ENCODE measurements around the gene HS6ST1.
A peak's percentile ranks its signal among the peaks of the same experiment; 100 is the strongest.

The HS6ST1 gene

DNA sequence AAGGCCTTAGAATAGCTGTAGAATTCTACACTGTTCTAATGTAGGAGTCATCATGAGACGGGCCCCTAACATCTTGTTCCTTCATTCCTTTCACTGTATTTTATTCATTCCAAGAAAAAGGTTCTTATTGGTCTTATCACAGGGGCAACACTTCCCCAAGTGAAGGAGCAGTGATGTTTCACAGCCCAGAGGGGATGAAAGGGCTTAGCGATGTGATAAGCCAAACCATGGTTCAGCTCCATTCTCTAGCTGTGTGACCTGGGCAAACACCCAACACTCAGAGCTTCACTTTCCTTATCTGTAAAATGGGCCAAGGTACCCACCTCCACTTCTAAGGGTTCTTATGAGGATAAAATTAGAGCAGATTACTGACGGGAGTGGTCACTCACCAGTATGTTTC is 25.4 kb upstream of the HS6ST1 start:
- Mint-ChIP-seq H3K27ac (ENCODE audit: low read depth) (no peak overlapping the region), H3K36me3 (ENCODE audit: insufficient read depth) (peaks cover 3% of the 10 kb centered on the region), H3K4me3 (no peak overlapping the region), H3K4me1 (no peaks in the 10 kb centered on the region), H3K9me3 (peaks cover 4% of the 10 kb centered on the region), H3K27me3 (peaks cover 25% of the 10 kb centered on the region)
- ATAC-seq (replicated peaks; ENCODE audit: extremely low read depth, poor library complexity, severe bottlenecking) (no peak), DNase-seq (ENCODE audit: low spot score in 2 of 2) (no peak)

DNA sequence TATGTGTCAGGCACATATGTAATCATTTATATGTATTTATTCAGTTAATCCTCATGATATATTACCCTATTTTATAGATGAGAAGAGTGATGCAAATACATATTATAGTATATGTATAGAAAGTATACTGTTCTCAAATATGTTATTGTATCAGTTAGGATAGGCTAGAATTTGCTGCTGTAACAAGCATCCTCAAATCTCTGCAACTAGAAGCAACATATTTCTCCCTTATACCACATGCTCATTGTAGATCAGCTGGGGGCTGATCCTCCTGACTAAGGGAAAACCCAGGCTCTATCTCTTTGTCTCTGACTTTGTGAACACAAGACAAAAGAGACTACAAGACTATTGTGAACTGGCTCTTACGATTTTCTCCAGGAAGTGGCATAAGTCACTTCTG is 24.8 kb upstream of the HS6ST1 start:
- Mint-ChIP-seq H3K27me3 (peaks cover 19% of the 10 kb centered on the region), H3K4me3 (no peak overlapping the region), H3K27ac (ENCODE audit: low read depth) (no peak overlapping the region), H3K9me3 (peaks cover 4% of the 10 kb centered on the region), H3K4me1 (no peaks in the 10 kb centered on the region), H3K36me3 (ENCODE audit: insufficient read depth) (peaks cover 3% of the 10 kb centered on the region)
- DNase-seq (ENCODE audit: low spot score in 2 of 2) (no peak), ATAC-seq (replicated peaks; ENCODE audit: extremely low read depth, poor library complexity, severe bottlenecking) (no peak)

DNA sequence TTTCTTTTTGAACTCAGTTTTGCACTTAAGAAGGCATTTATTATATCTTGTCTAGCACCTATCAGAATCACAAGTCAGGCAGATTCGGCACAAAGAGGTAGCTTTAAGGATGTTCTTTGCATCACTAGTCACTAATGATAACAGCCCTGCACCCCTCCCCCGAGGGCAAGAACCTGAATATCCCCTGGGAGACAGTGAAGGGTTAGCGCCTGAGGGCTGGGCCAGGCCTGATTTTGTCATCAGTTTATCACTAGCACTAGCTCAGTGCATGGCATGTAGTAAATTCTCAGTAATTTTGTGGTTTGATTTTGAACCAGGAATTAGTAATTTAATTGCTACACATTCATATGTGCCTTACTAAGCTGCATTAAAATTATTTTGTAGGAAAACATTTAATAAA is 23.9 kb upstream of the HS6ST1 start:
- no peak overlapping the region for H3K27ac Mint-ChIP-seq (ENCODE audit: low read depth)
- H3K36me3 Mint-ChIP-seq (ENCODE audit: insufficient read depth) = peaks cover 3% of the 10 kb centered on the region
- ATAC-seq (replicated peaks; ENCODE audit: extremely low read depth, poor library complexity, severe bottlenecking) (no peak), DNase-seq (ENCODE audit: low spot score in 2 of 2) (no peak)
- no peaks in the 10 kb centered on the region for H3K4me1 Mint-ChIP-seq
- no peak overlapping the region for H3K4me3 Mint-ChIP-seq
- H3K9me3 Mint-ChIP-seq = peaks cover 4% of the 10 kb centered on the region
- H3K27me3 Mint-ChIP-seq = peaks cover 10% of the 10 kb centered on the region

DNA sequence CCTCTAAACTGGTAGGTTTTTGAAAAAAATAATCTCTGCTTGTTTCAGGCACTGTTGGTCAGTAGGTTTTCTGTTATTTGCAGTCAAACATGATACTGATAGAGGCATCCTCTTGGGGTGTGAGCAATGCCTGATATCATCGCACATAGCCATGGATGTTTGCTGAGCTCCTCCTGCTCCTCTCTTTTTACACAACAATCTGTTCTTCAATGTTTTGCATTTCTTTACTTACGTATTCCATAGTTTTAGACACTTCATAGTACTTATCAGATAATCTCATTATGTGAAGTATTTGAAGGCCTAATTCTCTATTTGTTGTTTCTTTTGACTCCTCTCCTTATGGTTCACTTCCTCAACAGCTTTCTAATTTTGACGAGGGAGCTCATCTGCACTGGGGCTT is 23.0 kb upstream of the HS6ST1 start:
- Mint-ChIP-seq H3K4me3 (no peak overlapping the region), H3K27ac (ENCODE audit: low read depth) (no peak overlapping the region), H3K4me1 (no peaks in the 10 kb centered on the region), H3K36me3 (ENCODE audit: insufficient read depth) (peaks cover 3% of the 10 kb centered on the region), H3K9me3 (peaks cover 4% of the 10 kb centered on the region), H3K27me3 (peaks cover 6% of the 10 kb centered on the region)
- DNase-seq (ENCODE audit: low spot score in 2 of 2) = no peak
- no peak for ATAC-seq (replicated peaks; ENCODE audit: extremely low read depth, poor library complexity, severe bottlenecking)

DNA sequence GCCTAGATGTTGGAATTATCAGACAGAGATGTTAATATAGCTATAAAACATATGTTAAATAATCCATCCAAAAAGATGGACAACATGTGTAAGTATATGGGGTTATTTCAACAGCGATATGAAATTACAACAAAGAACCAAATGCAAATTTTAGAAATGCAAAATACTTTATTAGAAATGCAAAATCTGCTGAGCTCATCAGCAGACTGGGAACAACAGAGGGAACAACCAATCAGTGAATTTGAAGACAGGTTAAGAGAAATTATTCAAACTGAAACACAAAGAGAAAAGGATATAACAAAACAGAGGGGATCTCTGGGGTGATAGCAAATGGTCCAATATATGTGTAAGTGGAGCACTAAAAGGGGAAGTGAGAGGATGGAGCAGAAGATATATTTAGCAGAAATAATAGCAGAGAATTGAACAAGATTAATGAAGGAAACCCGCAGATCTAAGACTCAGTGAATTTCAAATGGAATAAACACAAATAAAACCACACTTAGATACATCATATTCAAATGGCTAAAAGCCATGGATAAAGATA is 13.5 kb upstream of the HS6ST1 start:
- H3K27ac Mint-ChIP-seq (ENCODE audit: low read depth) = no peak overlapping the region
- DNase-seq (ENCODE audit: low spot score in 2 of 2) = no peak
- no peak for ATAC-seq (replicated peaks; ENCODE audit: extremely low read depth, poor library complexity, severe bottlenecking)

DNA sequence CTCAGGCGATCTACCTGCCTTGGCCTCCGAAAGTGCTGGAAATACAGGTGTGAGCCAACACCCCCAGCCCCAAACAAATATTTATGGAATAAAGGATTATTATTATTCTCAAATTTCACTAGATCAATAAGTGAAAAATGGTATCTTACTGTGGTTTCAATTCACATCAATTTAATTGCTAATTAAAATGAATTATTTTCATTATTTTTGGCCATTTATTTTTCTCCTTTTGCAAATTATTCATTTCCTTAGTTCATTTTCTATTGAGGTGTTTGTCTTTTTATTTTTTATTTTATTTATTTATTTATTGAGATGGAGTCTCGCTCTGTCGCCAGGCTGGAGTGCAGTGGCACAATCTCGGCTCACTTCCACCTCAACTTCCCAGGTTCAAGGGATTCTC is 11.9 kb upstream of the HS6ST1 start:
- no peak for DNase-seq (ENCODE audit: low spot score in 2 of 2)
- Mint-ChIP-seq H3K4me3 (no peak overlapping the region), H3K36me3 (ENCODE audit: insufficient read depth) (no peaks in the 10 kb centered on the region), H3K4me1 (no peaks in the 10 kb centered on the region), H3K9me3 (peaks cover 13% of the 10 kb centered on the region), H3K27me3 (peaks cover 50% of the 10 kb centered on the region), H3K27ac (ENCODE audit: low read depth) (no peak overlapping the region)
- no peak for ATAC-seq (replicated peaks; ENCODE audit: extremely low read depth, poor library complexity, severe bottlenecking)

More for the DNA sequence above, 13.5 kb upstream of the HS6ST1 start:
- Mint-ChIP-seq H3K27me3 (peaks cover 50% of the 10 kb centered on the region), H3K9me3 (peaks cover 13% of the 10 kb centered on the region), H3K4me1 (no peaks in the 10 kb centered on the region), H3K36me3 (ENCODE audit: insufficient read depth) (no peaks in the 10 kb centered on the region), H3K4me3 (no peak overlapping the region)

DNA sequence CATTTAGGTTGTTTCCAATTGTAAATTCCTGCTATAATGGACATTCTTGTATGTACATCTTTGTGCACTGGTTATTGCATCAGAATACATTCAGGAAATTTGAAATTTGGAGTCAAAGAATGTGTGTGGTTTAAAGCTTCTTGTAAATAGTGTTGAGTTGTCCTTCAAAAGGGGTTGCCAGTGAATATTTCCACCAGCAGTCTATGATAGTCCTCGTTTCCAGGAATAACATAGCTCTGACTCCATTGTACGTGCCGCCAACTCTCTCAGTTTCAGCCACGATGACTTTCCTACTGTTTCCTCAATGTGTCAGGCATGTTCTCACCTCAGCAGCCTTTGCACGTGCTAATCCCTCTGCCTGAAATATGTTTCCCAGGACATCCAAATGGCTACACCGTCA is 10.9 kb upstream of the HS6ST1 start:
- H3K4me3 Mint-ChIP-seq = no peak overlapping the region
- no peaks in the 10 kb centered on the region for H3K36me3 Mint-ChIP-seq (ENCODE audit: insufficient read depth)
- no peak for ATAC-seq (replicated peaks; ENCODE audit: extremely low read depth, poor library complexity, severe bottlenecking)
- H3K9me3 Mint-ChIP-seq = peaks cover 13% of the 10 kb centered on the region
- H3K4me1 Mint-ChIP-seq = no peaks in the 10 kb centered on the region
- H3K27me3 Mint-ChIP-seq = peaks cover 45% of the 10 kb centered on the region
- H3K27ac Mint-ChIP-seq (ENCODE audit: low read depth) = no peak overlapping the region
- no peak for DNase-seq (ENCODE audit: low spot score in 2 of 2)

DNA sequence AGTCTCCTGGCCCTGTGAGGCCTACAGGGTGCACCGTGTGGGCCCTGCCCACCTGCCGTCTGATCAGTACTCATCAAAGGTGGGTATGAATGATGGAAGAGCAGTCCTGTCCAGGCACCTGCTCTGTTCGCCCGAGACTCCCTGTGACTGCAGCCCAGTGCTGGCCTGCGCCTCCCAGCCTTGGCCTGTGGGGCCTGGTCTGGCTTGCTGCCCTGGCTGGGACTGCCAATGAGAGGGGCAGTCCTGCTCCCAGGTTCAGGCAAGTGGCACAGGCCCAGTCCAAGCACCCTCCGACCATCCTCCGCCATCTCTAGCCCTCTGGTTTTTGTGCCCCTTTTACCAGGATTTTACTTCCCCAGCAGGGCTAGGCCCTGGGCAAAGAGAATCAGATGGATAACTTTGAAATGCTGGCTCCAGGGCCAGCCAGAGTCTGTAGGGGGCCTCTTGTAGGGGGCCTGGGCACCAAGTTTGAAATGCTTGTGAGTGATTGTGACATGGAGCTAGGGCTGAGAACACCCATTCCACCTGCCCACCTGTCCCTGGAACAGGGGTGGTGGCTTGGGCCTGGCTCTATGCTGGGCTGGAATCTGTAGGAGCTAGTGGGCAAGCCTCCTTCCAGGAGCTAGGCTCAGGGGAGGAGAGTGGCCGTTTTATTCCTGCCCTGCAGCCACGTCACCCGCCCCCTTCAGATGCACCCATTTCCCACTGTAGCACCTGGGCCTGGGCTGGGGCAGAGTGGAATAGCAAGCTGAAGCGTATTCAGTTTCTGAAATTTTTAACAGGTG is 8.7 kb upstream of the HS6ST1 start:
- peaks cover 12% of the 10 kb centered on the region for H3K9me3 Mint-ChIP-seq
- H3K36me3 Mint-ChIP-seq (ENCODE audit: insufficient read depth) = no peaks in the 10 kb centered on the region
- H3K27ac Mint-ChIP-seq (ENCODE audit: low read depth) = no peak overlapping the region
- H3K27me3 Mint-ChIP-seq = peaks cover 23% of the 10 kb centered on the region
- peaks cover 5% of the 10 kb centered on the region for H3K4me1 Mint-ChIP-seq
- DNase-seq (ENCODE audit: low spot score in 2 of 2) (no peak), ATAC-seq (replicated peaks; ENCODE audit: extremely low read depth, poor library complexity, severe bottlenecking) (no peak)
- H3K4me3 Mint-ChIP-seq = no peak overlapping the region

DNA sequence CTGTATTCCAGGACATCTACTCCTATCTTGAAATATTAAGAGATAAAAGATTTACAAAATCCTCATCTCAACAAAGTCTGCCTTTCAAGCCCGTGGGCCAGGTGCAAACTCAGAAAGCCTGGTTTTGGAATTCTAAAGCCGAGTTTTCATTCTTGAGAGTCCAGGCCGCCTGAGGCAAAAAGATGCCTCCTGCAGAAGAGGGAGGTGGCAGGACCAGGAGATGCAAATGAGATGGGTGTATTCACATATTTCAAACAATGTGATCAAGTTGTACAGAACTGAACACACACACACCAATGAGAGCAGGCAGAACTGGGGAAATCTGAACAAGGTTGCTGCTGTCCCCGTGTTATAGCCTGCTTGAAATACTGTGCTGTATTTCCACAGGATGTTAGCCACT is 7.7 kb upstream of the HS6ST1 start:
- ATAC-seq (replicated peaks; ENCODE audit: extremely low read depth, poor library complexity, severe bottlenecking) (no peak), DNase-seq (ENCODE audit: low spot score in 2 of 2) (no peak)
- Mint-ChIP-seq H3K4me1 (peaks cover 7% of the 10 kb centered on the region), H3K27ac (ENCODE audit: low read depth) (no peak overlapping the region), H3K36me3 (ENCODE audit: insufficient read depth) (peaks cover 2% of the 10 kb centered on the region), H3K9me3 (peaks cover 2% of the 10 kb centered on the region), H3K27me3 (peaks cover 12% of the 10 kb centered on the region), H3K4me3 (no peak overlapping the region)

DNA sequence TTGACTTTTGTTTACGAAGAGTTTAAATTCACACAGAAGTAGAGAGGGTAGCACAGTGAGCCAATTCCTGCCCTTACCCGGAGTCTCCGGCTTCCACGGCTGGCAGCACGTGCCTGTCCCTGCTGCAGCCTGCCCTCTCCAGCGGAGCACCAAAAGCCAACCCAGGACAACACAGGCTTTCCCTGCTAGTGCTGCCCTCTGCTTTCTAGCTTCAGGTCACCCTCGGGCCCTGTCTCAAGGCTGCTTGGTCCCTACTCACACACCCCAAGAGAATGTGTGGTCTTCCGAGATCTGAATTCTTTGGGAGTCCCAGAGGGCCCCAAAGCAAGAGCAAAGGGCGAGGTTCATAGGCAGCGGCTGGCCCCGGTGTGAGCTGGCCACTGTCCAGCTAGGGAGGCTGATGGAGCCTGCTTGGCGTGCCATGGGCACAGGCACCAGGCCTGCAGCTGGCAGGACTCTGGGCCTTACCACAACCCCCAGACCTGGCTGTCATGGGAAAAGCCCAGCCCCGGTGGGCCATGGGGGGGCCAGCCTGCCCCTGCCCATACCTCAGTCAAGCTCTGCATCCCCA is 7.0 kb upstream of the HS6ST1 start:
- Mint-ChIP-seq H3K27ac (ENCODE audit: low read depth) (no peak overlapping the region), H3K36me3 (ENCODE audit: insufficient read depth) (peaks cover 2% of the 10 kb centered on the region)

DNA sequence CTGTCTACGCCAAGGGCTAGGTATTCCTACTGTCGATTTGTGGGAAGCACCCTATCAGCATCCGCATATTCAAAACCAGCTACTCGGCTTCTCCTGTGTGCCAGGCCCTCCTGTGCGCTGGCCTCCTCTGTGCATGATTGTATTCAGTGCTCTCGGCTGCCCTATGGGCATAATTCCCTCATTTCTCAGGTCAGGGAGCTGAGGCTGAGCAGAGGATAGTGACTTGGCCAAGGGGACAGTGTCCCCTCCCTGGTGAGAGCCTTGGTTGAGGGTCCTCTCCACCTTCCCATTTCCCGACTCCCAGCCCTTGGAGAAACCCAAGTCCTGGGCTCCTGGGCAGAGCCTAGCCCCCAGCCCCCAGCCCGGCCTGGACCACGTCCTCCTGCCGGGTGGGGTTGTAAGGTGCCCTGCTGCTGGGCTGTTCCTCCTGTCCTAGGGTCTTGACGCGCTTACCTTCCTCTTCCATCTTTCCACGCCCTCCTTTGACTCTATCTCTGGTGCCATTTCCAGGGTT is 6.3 kb upstream of the HS6ST1 start:
- Mint-ChIP-seq H3K9me3 (no peaks in the 10 kb centered on the region), H3K4me3 (no peak overlapping the region), H3K27me3 (peaks cover 16% of the 10 kb centered on the region), H3K4me1 (peaks cover 16% of the 10 kb centered on the region), H3K27ac (ENCODE audit: low read depth) (no peak overlapping the region), H3K36me3 (ENCODE audit: insufficient read depth) (peaks cover 2% of the 10 kb centered on the region)
- ATAC-seq (replicated peaks; ENCODE audit: extremely low read depth, poor library complexity, severe bottlenecking) = no peak
- peak in 1 of 2 donors; percentile 9 for DNase-seq (ENCODE audit: low spot score in 2 of 2)

More for the DNA sequence above, 7.0 kb upstream of the HS6ST1 start:
- DNase-seq (ENCODE audit: low spot score in 2 of 2) (peak in 1 of 2 donors; percentile 9), ATAC-seq (replicated peaks; ENCODE audit: extremely low read depth, poor library complexity, severe bottlenecking) (no peak)
- Mint-ChIP-seq H3K9me3 (no peaks in the 10 kb centered on the region), H3K4me3 (no peak overlapping the region), H3K27me3 (peaks cover 15% of the 10 kb centered on the region), H3K4me1 (peaks cover 12% of the 10 kb centered on the region)

DNA sequence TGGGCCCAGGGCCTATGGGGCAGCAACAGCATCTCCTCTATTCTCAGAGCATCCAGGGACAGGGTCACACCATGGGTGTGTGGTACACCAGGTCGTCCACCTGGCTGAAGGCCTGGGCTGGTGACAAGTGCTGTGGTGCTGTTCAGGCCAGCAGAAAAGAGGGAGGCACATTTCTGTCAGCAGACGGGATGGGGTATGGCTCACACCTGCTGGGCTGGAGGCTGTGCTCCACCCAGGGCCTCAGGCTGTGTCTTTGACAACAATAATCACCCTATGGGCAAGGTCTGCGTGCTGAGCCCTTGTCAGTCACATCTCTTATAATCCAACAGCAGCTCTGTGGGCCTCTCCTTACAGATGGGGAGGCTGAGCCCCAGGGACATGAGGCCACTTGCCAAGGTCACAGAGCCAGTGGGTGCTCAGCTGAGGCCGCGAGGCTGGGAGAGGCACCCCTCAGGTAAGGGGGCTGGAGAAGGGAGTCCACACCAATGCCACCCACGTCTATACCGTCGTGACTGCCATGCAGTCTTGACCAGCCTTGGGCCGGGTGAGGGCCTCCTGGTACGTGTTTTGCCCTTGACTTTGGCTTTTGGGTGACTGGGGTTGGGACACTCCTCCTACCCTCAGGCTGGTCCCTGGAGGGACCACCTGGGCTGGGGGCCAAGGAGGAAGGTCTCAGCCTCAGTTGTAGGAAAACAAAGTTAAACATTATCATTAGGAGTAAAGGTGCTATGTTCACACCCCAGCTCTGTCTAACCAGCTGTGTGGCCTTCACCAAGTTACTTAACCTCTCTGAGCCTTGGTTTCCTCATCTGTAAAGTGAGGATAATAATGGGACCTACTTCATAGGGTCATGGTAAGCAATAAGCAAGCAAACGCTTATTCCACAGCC is 5.6 kb upstream of the HS6ST1 start:
- H3K36me3 Mint-ChIP-seq (ENCODE audit: insufficient read depth) = peaks cover 2% of the 10 kb centered on the region
- H3K27ac Mint-ChIP-seq (ENCODE audit: low read depth) = no peak overlapping the region
- H3K4me1 Mint-ChIP-seq = peaks cover 16% of the 10 kb centered on the region
- DNase-seq (ENCODE audit: low spot score in 2 of 2) (peak in 1 of 2 donors; percentile 10), ATAC-seq (replicated peaks; ENCODE audit: extremely low read depth, poor library complexity, severe bottlenecking) (no peak)
- H3K4me3 Mint-ChIP-seq = no peak overlapping the region
- H3K27me3 Mint-ChIP-seq = peaks cover 9% of the 10 kb centered on the region
- no peaks in the 10 kb centered on the region for H3K9me3 Mint-ChIP-seq

Measured in central memory CD8-positive, alpha-beta T cell (primary cell).